Measurements from ENCODE around the gene SLC12A2.

- TF ChIP-seq EP300 (IDR thresholded peaks at IDR 0.05): no peak
- TF ChIP-seq POLR2A (IDR thresholded peaks at IDR 0.05): no peak
- TF ChIP-seq, protein P1, sequence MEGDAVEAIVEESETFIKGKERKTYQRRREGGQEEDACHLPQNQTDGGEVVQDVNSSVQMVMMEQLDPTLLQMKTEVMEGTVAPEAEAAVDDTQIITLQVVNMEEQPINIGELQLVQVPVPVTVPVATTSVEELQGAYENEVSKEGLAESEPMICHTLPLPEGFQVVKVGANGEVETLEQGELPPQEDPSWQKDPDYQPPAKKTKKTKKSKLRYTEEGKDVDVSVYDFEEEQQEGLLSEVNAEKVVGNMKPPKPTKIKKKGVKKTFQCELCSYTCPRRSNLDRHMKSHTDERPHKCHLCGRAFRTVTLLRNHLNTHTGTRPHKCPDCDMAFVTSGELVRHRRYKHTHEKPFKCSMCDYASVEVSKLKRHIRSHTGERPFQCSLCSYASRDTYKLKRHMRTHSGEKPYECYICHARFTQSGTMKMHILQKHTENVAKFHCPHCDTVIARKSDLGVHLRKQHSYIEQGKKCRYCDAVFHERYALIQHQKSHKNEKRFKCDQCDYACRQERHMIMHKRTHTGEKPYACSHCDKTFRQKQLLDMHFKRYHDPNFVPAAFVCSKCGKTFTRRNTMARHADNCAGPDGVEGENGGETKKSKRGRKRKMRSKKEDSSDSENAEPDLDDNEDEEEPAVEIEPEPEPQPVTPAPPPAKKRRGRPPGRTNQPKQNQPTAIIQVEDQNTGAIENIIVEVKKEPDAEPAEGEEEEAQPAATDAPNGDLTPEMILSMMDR (IDR thresholded peaks at IDR 0.05): no peak
These were observed 85.9 kb downstream of the SLC12A2 start for GRCh38 chr5:128169401-128170017.
